HepG2 (cell line): ENCODE results near the gene CD248. TPM values are rescaled to one million over a fixed set of nuclear protein-coding genes. Genes with fewer than 3 reads are reported as not detected.

Experiments
- AGO2 ChIP-seq: fragments of 200-400 bp; formaldehyde crosslinking; optimal IDR thresholded peaks from 2 replicates; pipeline ENCODE3; 2017; ENCODE audit warnings: mild to moderate bottlenecking, low read depth, low read length, moderate library complexity
- HDAC1 ChIP-seq: sonication (generic); formaldehyde crosslinking; IDR thresholded peaks from 2 replicates; pipeline ENCODE4 v1.5.1; 2020; ENCODE audit warnings: mild to moderate bottlenecking, missing genetic modification reagents
- KDM5B ChIP-seq: sonication (generic); formaldehyde crosslinking; IDR thresholded peaks from 2 replicates; pipeline ENCODE4 v1.4.0; 2020; ENCODE audit warnings: missing genetic modification reagents, mild to moderate bottlenecking, borderline replicate concordance
- KLF12 ChIP-seq: sonication (generic); formaldehyde crosslinking; IDR thresholded peaks from 2 replicates; pipeline ENCODE4 v1.4.0; 2020; ENCODE audit warnings: missing genetic modification reagents, borderline replicate concordance
- MXD1 ChIP-seq: sonication (generic); formaldehyde crosslinking; IDR thresholded peaks from 2 replicates; pipeline ENCODE4 v1.4.0; 2020; ENCODE audit warnings: mild to moderate bottlenecking, missing genetic modification reagents
- NR1H2 ChIP-seq: sonication (generic); formaldehyde crosslinking; IDR thresholded peaks from 2 replicates; pipeline ENCODE4 v1.8.1; 2022; ENCODE audit warnings: low read depth, missing genetic modification reagents, borderline replicate concordance
- SOX13 ChIP-seq, 3 experiments: fragments of 450-650 bp in 1 of 3; sonication (generic) in 1 of 3; formaldehyde crosslinking in 1 of 3; IDR thresholded peaks in 2 of 3; conservative IDR thresholded peaks in 1 of 3; 2 replicates each; pipeline versions ENCODE4 v1.5.0 to v1.6.1; 2016 to 2020; ENCODE audit warnings: antibody characterized with exemption in 1 of 3, mild to moderate bottlenecking in 1 of 3, missing compliant biosample characterization in 1 of 3, missing genetic modification reagents in 1 of 3, moderate library complexity in 1 of 3
- ZBTB2 ChIP-seq: sonication (generic); formaldehyde crosslinking; IDR thresholded peaks from 2 replicates; pipeline ENCODE4 v1.8.0; 2022; ENCODE audit warnings: low read depth, missing genetic modification reagents
- ZNF142 ChIP-seq: sonication (generic); formaldehyde crosslinking; IDR thresholded peaks from 2 replicates; pipeline ENCODE4 v1.4.0; 2020; ENCODE audit warnings: missing genetic modification reagents
- ZNF280B ChIP-seq: sonication (generic); formaldehyde crosslinking; IDR thresholded peaks from 2 replicates; pipeline ENCODE4 v1.5.0; 2020; ENCODE audit warnings: missing genetic modification reagents, mild to moderate bottlenecking, borderline replicate concordance
- ZNF484 ChIP-seq: sonication (generic); formaldehyde crosslinking; IDR thresholded peaks from 2 replicates; pipeline ENCODE4 v1.5.1; 2020; ENCODE audit warnings: mild to moderate bottlenecking, low read depth, missing genetic modification reagents, borderline replicate concordance
- ZNF746 ChIP-seq: sonication (generic); formaldehyde crosslinking; IDR thresholded peaks from 2 replicates; pipeline ENCODE4 v1.8.0; 2022; ENCODE audit warnings: mild to moderate bottlenecking, missing genetic modification reagents
- ZNF790 ChIP-seq: sonication (generic); formaldehyde crosslinking; IDR thresholded peaks from 2 replicates; pipeline ENCODE4 v1.8.0; 2022; ENCODE audit warnings: missing genetic modification reagents, mild to moderate bottlenecking, borderline replicate concordance
- polyA plus RNA-seq, 8 experiments: library from polyadenylated mRNA; depleted of rRNA in 3 of 8; stranded (reverse) in 7 of 8; unstranded in 1 of 8; fragments of >200 nt; fragmentation: Illumina TruSeq in 4 of 8; extraction: Trizol in 4 of 8; gene quantifications; 2 replicates each; pipeline versions ENCODE4 v1.2.1 to v1.2.3, GENCODE V29; 2011 to 2016; ENCODE audit warnings: low read depth in 4 of 8, missing spikeins in 1 of 8, mixed read lengths in 1 of 8; ENCODE audit not compliant: insufficient read depth in 1 of 8
- total RNA-seq, 5 experiments: library from RNA; depleted of rRNA; stranded (reverse); fragments of >200 nt; fragmentation: Illumina TruSeq; extraction: Trizol; gene quantifications; 2 replicates each; pipeline ENCODE4 v1.2.3, GENCODE V29; 2016; ENCODE audit warnings: low read depth in 1 of 5

Gene CD248
- total and polyA plus RNA-seq, 2 of the 13 experiments (the other 11 are each of a cell fraction or from before 2014, with no cell fraction given): 0.25 to 0.35 TPM

- TF ChIP-seq ZNF142 (CRISPR knock-in tag) (0 out of 2 replicates have a peak, but pooled peaks have one; percentile 12), ZNF484 (0 out of 2 replicates have a peak, but pooled peaks have one; percentile 50), KDM5B (CRISPR knock-in tag) (peak; percentile 86; the same call in 1 of the 2 replicates), ZBTB2 (CRISPR knock-in tag) (peak; percentile 49; the same call in 1 of the 2 replicates), NR1H2 (0 out of 2 replicates have a peak, but pooled peaks have one; percentile 39), SOX13 (IDR thresholded peaks at IDR 0.05) (no peak), SOX13 (CRISPR knock-in tag; conservative IDR thresholded peaks at IDR 0.05 in 1 of 2, IDR thresholded peaks at IDR 0.05 in 1 of 2) (no peak), KLF12 (CRISPR knock-in tag) (0 out of 2 replicates have a peak, but pooled peaks have one; percentile 59), HDAC1 (CRISPR knock-in tag) (peak; percentile 60), ZNF746 (CRISPR knock-in tag) (no peak; the same call in 1 of the 2 replicates), MXD1 (CRISPR knock-in tag) (peak; percentile 66; the same call in 1 of the 2 replicates), ZNF790 (0 out of 2 replicates have a peak, but pooled peaks have one; percentile 45), ZNF280B (peak; percentile 38; the same call in 1 of the 2 replicates), AGO2 (peak; percentile 64)
Measured at GRCh38 chr11:66346476-66347424, 29.9 kb upstream of the CD248 start (continued).
